Chondrocyte (in vitro differentiated cells): Measurements from ENCODE around the gene RRAS. TPM values are rescaled to one million over a fixed set of nuclear protein-coding genes. Genes with fewer than 3 reads are reported as not detected.

Experiments used
- DNase-seq: peaks from one replicate; pipeline ENCODE4 v3.0.0; 2021; ENCODE audit warnings: mixed read lengths, low spot score
- H3K27ac Mint-ChIP-seq: one replicate; pipeline ENCODE4 v1.8.0; 2021; ENCODE audit warnings: mild to moderate bottlenecking, moderate library complexity, mixed read lengths; ENCODE audit not compliant: unreplicated experiment
- H3K27me3 Mint-ChIP-seq: 2 replicates; pipeline ENCODE4 v1.8.0; 2021; ENCODE audit warnings: low read depth, mixed read lengths
- H3K36me3 Mint-ChIP-seq: 2 replicates; pipeline ENCODE4 v1.8.0; 2021; ENCODE audit warnings: low read depth, mixed read lengths
- H3K4me1 Mint-ChIP-seq: 2 replicates; pipeline ENCODE4 v1.8.0; 2021; ENCODE audit warnings: low read depth, mild to moderate bottlenecking, mixed read lengths
- H3K4me3 Mint-ChIP-seq: one replicate; pipeline ENCODE4 v1.8.0; 2021; ENCODE audit warnings: mild to moderate bottlenecking, moderate library complexity, mixed read lengths; ENCODE audit not compliant: unreplicated experiment
- H3K9me3 Mint-ChIP-seq: 2 replicates; pipeline ENCODE4 v1.8.0; 2021; ENCODE audit warnings: low read depth, mixed read lengths
- total RNA-seq: library from RNA; stranded (reverse); gene quantifications from 3 replicates; pipeline ENCODE4 v1.2.1, GENCODE V29; 2021
- TF ChIP-seq, protein P1 (sequence below): fragments of 200-600 bp; sonication (generic); IDR thresholded peaks from 2 replicates; pipeline ENCODE4 v1.5.0; 2021; ENCODE audit warnings: antibody characterized with exemption, mild to moderate bottlenecking, moderate library complexity

Gene RRAS
- total RNA-seq, 1 donor from 2014 or later: 113 TPM

DNA sequence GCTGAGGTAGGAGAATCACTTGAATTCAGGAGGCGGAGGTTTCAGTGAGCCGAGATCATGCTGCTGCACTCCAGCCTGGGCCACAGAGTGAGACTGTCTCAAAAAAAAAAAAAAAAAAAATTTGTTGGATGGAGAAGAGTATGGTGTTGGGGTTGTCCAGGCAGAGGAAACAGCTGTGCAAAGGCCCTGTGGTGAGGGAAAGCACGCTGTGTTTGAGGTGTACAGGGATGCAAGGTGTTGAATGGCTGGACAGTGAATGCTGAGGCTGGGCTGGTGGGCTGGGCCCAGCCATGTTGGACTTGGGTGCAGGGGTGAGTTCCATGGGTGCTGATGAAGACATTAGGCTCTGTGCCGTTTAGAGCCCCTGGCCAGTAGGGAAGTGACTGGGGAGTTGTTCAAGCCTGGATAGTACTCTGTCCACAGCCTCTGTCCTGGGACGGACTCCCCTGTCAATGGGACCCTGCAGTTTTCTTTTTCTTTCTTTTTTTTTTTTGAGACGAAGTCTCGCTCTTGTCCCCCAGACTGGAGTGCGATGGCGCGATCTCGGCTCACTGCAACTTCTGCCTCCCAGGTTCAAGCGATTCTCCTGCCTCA lies 30.3 kb downstream of the RRAS start:
- Mint-ChIP-seq H3K27me3 (no peaks in the 10 kb centered on the region), H3K36me3 (peaks cover 3% of the 10 kb centered on the region), H3K4me1 (peaks cover 17% of the 10 kb centered on the region), H3K4me3 (no peak overlapping the region), H3K27ac (no peak overlapping the region), H3K9me3 (no peaks in the 10 kb centered on the region)
- TF ChIP-seq, protein P1, sequence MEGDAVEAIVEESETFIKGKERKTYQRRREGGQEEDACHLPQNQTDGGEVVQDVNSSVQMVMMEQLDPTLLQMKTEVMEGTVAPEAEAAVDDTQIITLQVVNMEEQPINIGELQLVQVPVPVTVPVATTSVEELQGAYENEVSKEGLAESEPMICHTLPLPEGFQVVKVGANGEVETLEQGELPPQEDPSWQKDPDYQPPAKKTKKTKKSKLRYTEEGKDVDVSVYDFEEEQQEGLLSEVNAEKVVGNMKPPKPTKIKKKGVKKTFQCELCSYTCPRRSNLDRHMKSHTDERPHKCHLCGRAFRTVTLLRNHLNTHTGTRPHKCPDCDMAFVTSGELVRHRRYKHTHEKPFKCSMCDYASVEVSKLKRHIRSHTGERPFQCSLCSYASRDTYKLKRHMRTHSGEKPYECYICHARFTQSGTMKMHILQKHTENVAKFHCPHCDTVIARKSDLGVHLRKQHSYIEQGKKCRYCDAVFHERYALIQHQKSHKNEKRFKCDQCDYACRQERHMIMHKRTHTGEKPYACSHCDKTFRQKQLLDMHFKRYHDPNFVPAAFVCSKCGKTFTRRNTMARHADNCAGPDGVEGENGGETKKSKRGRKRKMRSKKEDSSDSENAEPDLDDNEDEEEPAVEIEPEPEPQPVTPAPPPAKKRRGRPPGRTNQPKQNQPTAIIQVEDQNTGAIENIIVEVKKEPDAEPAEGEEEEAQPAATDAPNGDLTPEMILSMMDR: no peak
- no peak for DNase-seq

DNA sequence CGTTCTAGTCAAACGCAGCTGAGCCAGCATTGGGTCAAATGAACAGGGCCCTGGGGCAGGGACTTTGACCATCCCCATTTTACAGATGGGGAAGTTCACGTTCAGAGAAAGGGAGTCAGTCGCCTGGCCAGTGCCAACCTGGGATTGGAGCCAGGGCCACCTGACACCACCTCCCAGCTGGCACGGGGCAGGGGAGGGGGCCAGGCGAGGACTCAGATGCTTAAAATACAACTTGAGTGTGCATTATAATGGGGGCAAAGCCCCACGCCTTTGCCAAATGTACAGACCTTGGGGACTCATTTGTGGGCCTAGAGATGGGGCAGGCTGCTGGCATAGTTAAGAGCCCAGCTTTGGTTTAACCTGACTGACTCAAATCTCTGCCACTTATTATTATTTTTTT lies 34.3 kb downstream of the RRAS start:
- H3K27ac Mint-ChIP-seq: no peak overlapping the region
- no peak overlapping the region for H3K4me3 Mint-ChIP-seq
- peaks cover 11% of the 10 kb centered on the region for H3K36me3 Mint-ChIP-seq
- H3K27me3 Mint-ChIP-seq: no peaks in the 10 kb centered on the region
- H3K9me3 Mint-ChIP-seq: no peaks in the 10 kb centered on the region
- DNase-seq: no peak
- TF ChIP-seq, protein P1: no peak
- no peaks in the 10 kb centered on the region for H3K4me1 Mint-ChIP-seq

DNA sequence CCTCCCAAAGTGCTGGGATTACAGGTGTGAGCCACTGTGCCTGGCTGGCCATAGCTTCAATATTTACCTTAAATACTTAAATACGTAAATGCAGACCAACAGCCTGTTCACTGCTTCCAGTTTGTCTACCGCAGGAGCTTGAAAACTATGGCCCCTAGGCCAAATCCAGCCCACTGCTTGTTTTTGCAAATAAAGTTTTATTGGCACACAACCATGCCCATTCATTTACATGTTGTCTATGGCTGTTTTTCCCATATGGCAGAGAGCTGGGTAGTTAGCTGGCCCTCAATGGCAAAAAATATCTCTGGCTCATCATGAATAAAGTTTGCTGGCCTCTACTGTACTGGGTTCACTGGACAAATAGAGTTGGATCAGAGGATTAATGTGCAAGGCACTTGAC lies 37.1 kb downstream of the RRAS start:
- TF ChIP-seq, protein P1: no peak
- H3K4me3 Mint-ChIP-seq: no peak overlapping the region
- peaks cover 20% of the 10 kb centered on the region for H3K36me3 Mint-ChIP-seq
- no peak for DNase-seq
- no peak overlapping the region for H3K27ac Mint-ChIP-seq
- no peaks in the 10 kb centered on the region for H3K4me1 Mint-ChIP-seq
- no peaks in the 10 kb centered on the region for H3K9me3 Mint-ChIP-seq
- no peaks in the 10 kb centered on the region for H3K27me3 Mint-ChIP-seq

DNA sequence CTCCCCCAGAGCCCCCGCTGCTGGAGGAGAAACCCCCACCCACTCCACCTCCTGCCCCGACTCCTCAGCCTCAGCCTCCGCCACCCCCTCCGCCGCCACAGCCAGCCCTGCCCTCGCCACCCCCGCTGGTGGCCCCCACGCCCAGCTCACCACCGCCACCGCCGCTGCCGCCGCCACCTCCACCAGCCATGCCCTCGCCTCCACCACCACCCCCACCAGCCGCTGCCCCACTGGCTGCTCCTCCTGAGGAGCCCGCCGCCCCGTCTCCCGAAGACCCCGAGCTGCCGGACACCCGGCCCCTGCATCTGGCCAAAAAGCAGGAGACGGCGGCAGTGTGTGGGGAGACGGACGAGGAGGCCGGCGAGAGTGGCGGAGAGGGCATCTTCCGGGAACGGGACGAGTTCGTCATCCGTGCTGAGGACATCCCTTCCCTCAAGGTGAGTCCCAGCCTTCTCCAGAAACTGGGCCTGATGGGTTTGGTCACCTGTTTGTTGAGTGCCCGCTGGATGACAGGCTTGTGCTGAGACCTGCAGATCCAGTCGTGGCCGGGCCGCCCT lies 38.4 kb downstream of the RRAS start:
- no peak overlapping the region for H3K27ac Mint-ChIP-seq
- H3K9me3 Mint-ChIP-seq: no peaks in the 10 kb centered on the region
- no peaks in the 10 kb centered on the region for H3K27me3 Mint-ChIP-seq
- TF ChIP-seq, protein P1: no peak
- no peaks in the 10 kb centered on the region for H3K4me1 Mint-ChIP-seq
- H3K4me3 Mint-ChIP-seq: no peak overlapping the region
- peaks cover 20% of the 10 kb centered on the region for H3K36me3 Mint-ChIP-seq
- DNase-seq: no peak

DNA sequence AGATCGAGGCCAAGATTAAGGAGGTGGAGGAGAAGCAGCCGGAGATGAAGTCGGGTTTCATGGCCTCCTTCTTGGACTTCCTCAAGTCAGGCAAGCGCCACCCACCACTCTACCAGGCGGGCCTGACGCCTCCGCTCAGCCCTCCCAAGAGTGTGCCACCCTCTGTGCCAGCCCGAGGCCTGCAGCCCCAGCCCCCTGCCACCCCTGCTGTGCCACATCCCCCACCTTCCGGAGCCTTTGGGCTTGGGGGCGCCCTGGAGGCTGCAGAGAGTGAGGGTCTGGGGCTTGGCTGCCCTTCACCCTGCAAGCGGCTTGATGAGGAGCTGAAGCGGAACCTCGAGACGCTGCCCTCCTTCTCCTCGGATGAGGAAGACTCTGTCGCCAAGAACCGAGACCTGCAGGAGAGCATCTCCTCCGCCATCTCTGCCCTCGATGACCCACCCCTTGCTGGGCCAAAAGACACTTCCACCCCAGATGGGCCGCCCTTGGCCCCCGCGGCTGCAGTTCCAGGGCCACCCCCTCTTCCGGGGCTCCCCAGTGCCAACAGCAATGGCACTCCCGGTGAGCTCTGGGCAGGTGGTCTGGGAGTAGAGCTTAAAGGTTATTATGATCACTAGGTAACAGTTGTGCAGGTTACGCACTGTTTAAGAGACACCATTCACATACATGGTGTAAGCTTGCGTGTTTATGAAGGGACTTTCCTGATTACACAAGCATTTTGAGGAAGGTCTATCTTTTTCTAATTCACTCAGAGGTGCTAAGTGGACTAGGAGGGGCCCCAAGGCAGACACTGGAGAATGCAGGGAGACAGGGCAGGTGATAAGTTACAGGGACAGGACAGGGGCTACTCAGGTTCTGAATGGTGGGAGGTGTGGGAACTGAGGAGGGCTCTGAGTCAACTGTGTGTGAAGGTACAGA lies 40.3 kb downstream of the RRAS start:
- Mint-ChIP-seq H3K9me3 (no peaks in the 10 kb centered on the region), H3K27me3 (no peaks in the 10 kb centered on the region), H3K36me3 (peaks cover 20% of the 10 kb centered on the region), H3K4me3 (no peak overlapping the region), H3K4me1 (no peaks in the 10 kb centered on the region), H3K27ac (no peak overlapping the region)
- no peak for DNase-seq
- TF ChIP-seq, protein P1: no peak
